Adipose tissue (tissue), 3 donors: ENCODE measurements around the gene SLC23A2. TPM values are rescaled to one million over a fixed set of nuclear protein-coding genes. Genes with fewer than 3 reads are reported as not detected.

Source experiments
- H3K27ac ChIP-seq: one replicate; pipeline ENCODE4 v1.5.1; 2013; ENCODE audit warnings: low read depth, low read length
- WGBS, 3 donors: extraction: QIAGEN DNeasy Blood & Tissue Kit; methylation state at CpG; one replicate each; pipeline ENCODE4 v1.1.7; 2013; 5-methylcytosine and 5-hydroxymethylcytosine counted together
- polyA plus RNA-seq, 3 donors: library from polyadenylated mRNA; stranded (reverse); fragments of 200-250 nt; gene quantifications; one replicate each; pipeline ENCODE4 v1.2.3, GENCODE V29; 2013
- donor health status: healthy with polysubstance abuse.
- donor health status: Bipolar disorder and iron deficiency.
- donor health status: healthy.

Gene SLC23A2
- polyA plus RNA-seq, 3 donors = 3.6 to 6.1 (median 4.0) TPM

- WGBS, 3 donors = 61 to 86% (median 75%) methylated on average over 8 of the region's 9 CpGs
- no peak overlapping the region for H3K27ac ChIP-seq
Observed at GRCh38 chr20:4844751-4845465, 156.4 kb downstream of the SLC23A2 start.

- 73 to 87% (median 80%) methylated on average over 4 of the region's 4 CpGs for WGBS, 3 donors
- H3K27ac ChIP-seq = no peak overlapping the region
Observed at GRCh38 chr20:4844325-4844724, 157.0 kb downstream of the SLC23A2 start.

GRCh38 chr20:4840801-4841200 lies 160.5 kb downstream of the SLC23A2 start:
- 50 to 82% (median 75%) methylated on average over 1 of the region's 1 CpG for WGBS, 3 donors
- no peak overlapping the region for H3K27ac ChIP-seq

- 60 to 70% (median 70%) methylated on average over 8 of the region's 8 CpGs for WGBS, 3 donors
- no peak overlapping the region for H3K27ac ChIP-seq
Observed at GRCh38 chr20:4838526-4838925, 162.8 kb downstream of the SLC23A2 start.

- H3K27ac ChIP-seq = no peak overlapping the region
- WGBS, 3 donors = 60 to 94% (median 85%) methylated on average over 2 of the region's 2 CpGs
Observed at GRCh38 chr20:4837760-4838159, 163.6 kb downstream of the SLC23A2 start.

- 64 to 82% (median 66%) methylated on average over 4 of the region's 4 CpGs for WGBS, 3 donors
Observed at GRCh38 chr20:4836935-4837334, 164.4 kb downstream of the SLC23A2 start.

GRCh38 chr20:4836473-4836872 lies 164.8 kb downstream of the SLC23A2 start:
- 71 to 89% (median 85%) methylated on average over 6 of the region's 6 CpGs for WGBS, 3 donors
- no peak overlapping the region for H3K27ac ChIP-seq

More at GRCh38 chr20:4836935-4837334, 164.4 kb downstream of the SLC23A2 start:
- no peak overlapping the region for H3K27ac ChIP-seq

GRCh38 chr20:4835244-4836177 lies 165.8 kb downstream of the SLC23A2 start:
- WGBS, 3 donors = 46 to 51% (median 50%) methylated on average over 16 of the region's 16 CpGs
- no peak overlapping the region for H3K27ac ChIP-seq

- WGBS, 3 donors = 72 to 79% (median 72%) methylated on average over 6 of the region's 6 CpGs
- no peak overlapping the region for H3K27ac ChIP-seq
Observed at GRCh38 chr20:4833074-4833728, 168.1 kb downstream of the SLC23A2 start.

GRCh38 chr20:4832469-4832868 lies 168.8 kb downstream of the SLC23A2 start:
- no peak overlapping the region for H3K27ac ChIP-seq
- WGBS, 3 donors = 82 to 97% (median 96%) methylated on average over 2 of the region's 2 CpGs

- 52 to 75% (median 71%) methylated on average over 2 of the region's 2 CpGs for WGBS, 3 donors
- no peak overlapping the region for H3K27ac ChIP-seq
Observed at GRCh38 chr20:4830696-4831095, 170.6 kb downstream of the SLC23A2 start.

- peak overlapping the region; percentile 54 for H3K27ac ChIP-seq
Observed at GRCh38 chr20:4830259-4830658, 171.1 kb downstream of the SLC23A2 start.

GRCh38 chr20:4829514-4830215 lies 171.6 kb downstream of the SLC23A2 start:
- H3K27ac ChIP-seq = peak overlapping the region; percentile 54
- WGBS, 3 donors = 43 to 48% (median 45%) methylated on average over 4 of the region's 4 CpGs

More at GRCh38 chr20:4830259-4830658, 171.1 kb downstream of the SLC23A2 start:
- 61 to 97% (median 92%) methylated on average over 3 of the region's 3 CpGs for WGBS, 3 donors

- H3K27ac ChIP-seq = peak overlapping the region; percentile 46
- 55 to 72% (median 56%) methylated on average over 14 of the region's 14 CpGs for WGBS, 3 donors
Observed at GRCh38 chr20:4828830-4829513, 172.3 kb downstream of the SLC23A2 start.

GRCh38 chr20:4821590-4821989 lies 179.7 kb downstream of the SLC23A2 start:
- 95 to 97% (median 96%) methylated on average over 5 of the region's 5 CpGs for WGBS, 3 donors
- no peak overlapping the region for H3K27ac ChIP-seq

GRCh38 chr20:4820806-4821518 lies 180.3 kb downstream of the SLC23A2 start:
- no peak overlapping the region for H3K27ac ChIP-seq
- WGBS, 3 donors = 74 to 82% (median 75%) methylated on average over 14 of the region's 14 CpGs

- WGBS, 3 donors = 94 to 97% (median 96%) methylated on average over 4 of the region's 4 CpGs
- no peak overlapping the region for H3K27ac ChIP-seq
Observed at GRCh38 chr20:4819901-4820300, 181.4 kb downstream of the SLC23A2 start.
